ENCODE measurements around the gene CCDC154. TPM values are rescaled to one million over a fixed set of nuclear protein-coding genes. Genes with fewer than 3 reads are reported as not detected.

Gene CCDC154
- total RNA-seq, 1 experiment from 2014 or later, result 3.2 TPM

- Mint-ChIP-seq H3K4me1 (ENCODE audit: low read depth, unreplicated experiment) (no peaks in the 10 kb centered on the region), H3K9me3 (ENCODE audit: low read depth, unreplicated experiment) (no peaks in the 10 kb centered on the region), H3K36me3 (ENCODE audit: insufficient read depth, unreplicated experiment) (peaks cover 10% of the 10 kb centered on the region), H3K4me3 (ENCODE audit: low read depth, unreplicated experiment) (no peak overlapping the region), H3K27ac (ENCODE audit: unreplicated experiment) (no peak overlapping the region), H3K27me3 (ENCODE audit: unreplicated experiment) (peaks cover 44% of the 10 kb centered on the region)
- CTCF ChIA-PET, result no interaction called here
- DNase-seq, result no peak
- no TSS peak for BruUV-seq (replicated peaks)
- no peak for TF ChIP-seq CTCF (IDR thresholded peaks at IDR 0.05; ENCODE audit: unreplicated experiment)
- intact Hi-C loops (cut with micrococcal nuclease; ENCODE audit: unreplicated experiment), result no loop called here
Measured at GRCh38 chr16:1431497-1432270, 12.7 kb downstream of the CCDC154 start.

- BruUV-seq (replicated peaks), result no TSS peak
- Mint-ChIP-seq H3K9me3 (ENCODE audit: low read depth, unreplicated experiment) (no peaks in the 10 kb centered on the region), H3K27ac (ENCODE audit: unreplicated experiment) (no peak within 1 kb of the TSS), H3K4me3 (ENCODE audit: low read depth, unreplicated experiment) (no peak within 1 kb of the TSS), H3K36me3 (ENCODE audit: insufficient read depth, unreplicated experiment) (peaks cover 6% of the 10 kb centered on the region), H3K27me3 (ENCODE audit: unreplicated experiment) (peaks cover 44% of the 10 kb centered on the region), H3K4me1 (ENCODE audit: low read depth, unreplicated experiment) (no peaks in the 10 kb centered on the region)
- DNase-seq, result no peak
- TF ChIP-seq CTCF (IDR thresholded peaks at IDR 0.05; ENCODE audit: unreplicated experiment), result no peak
- intact Hi-C loops (cut with micrococcal nuclease; ENCODE audit: unreplicated experiment), result no loop called here
- CTCF ChIA-PET, result no interaction called here
Measured at GRCh38 chr16:1430759-1431496, 13.4 kb downstream of the CCDC154 start, which contains the start of gene PERCC1. Gene PERCC1 (plus strand): TSS chr16:1431078. CDS start chr16:1432594, 1,516 bp downstream.

GRCh38 chr16:1430214-1430758, 14.1 kb downstream of the CCDC154 start:
- intact Hi-C loops (cut with micrococcal nuclease; ENCODE audit: unreplicated experiment), result no loop called here
- H3K27me3 Mint-ChIP-seq (ENCODE audit: unreplicated experiment), result peaks cover 44% of the 10 kb centered on the region
- H3K4me3 Mint-ChIP-seq (ENCODE audit: low read depth, unreplicated experiment), result no peak overlapping the region
- H3K36me3 Mint-ChIP-seq (ENCODE audit: insufficient read depth, unreplicated experiment), result peaks cover 6% of the 10 kb centered on the region
- no peak for TF ChIP-seq CTCF (IDR thresholded peaks at IDR 0.05; ENCODE audit: unreplicated experiment)
- CTCF ChIA-PET, result interaction anchor here (0.6 kb wide), 1 partner anchor 139 kb away, joined by 5 read pairs; no protein-coding TSS in a partner anchor
- no peaks in the 10 kb centered on the region for H3K9me3 Mint-ChIP-seq (ENCODE audit: low read depth, unreplicated experiment)
- no TSS peak for BruUV-seq (replicated peaks)
- no peak for DNase-seq
- H3K4me1 Mint-ChIP-seq (ENCODE audit: low read depth, unreplicated experiment), result no peaks in the 10 kb centered on the region
- H3K27ac Mint-ChIP-seq (ENCODE audit: unreplicated experiment), result no peak overlapping the region

- no peak overlapping the region for H3K4me3 Mint-ChIP-seq (ENCODE audit: low read depth, unreplicated experiment)
Measured at GRCh38 chr16:1429631-1430030, 14.7 kb downstream of the CCDC154 start.

More at GRCh38 chr16:1429631-1430030, 14.7 kb downstream of the CCDC154 start:
- intact Hi-C loops (cut with micrococcal nuclease; ENCODE audit: unreplicated experiment), result no loop called here
- no peak for TF ChIP-seq CTCF (IDR thresholded peaks at IDR 0.05; ENCODE audit: unreplicated experiment)
- no TSS peak for BruUV-seq (replicated peaks)
- DNase-seq, result no peak
- no peaks in the 10 kb centered on the region for H3K9me3 Mint-ChIP-seq (ENCODE audit: low read depth, unreplicated experiment)
- no peak overlapping the region for H3K27ac Mint-ChIP-seq (ENCODE audit: unreplicated experiment)
- peaks cover 44% of the 10 kb centered on the region for H3K27me3 Mint-ChIP-seq (ENCODE audit: unreplicated experiment)
- no peaks in the 10 kb centered on the region for H3K4me1 Mint-ChIP-seq (ENCODE audit: low read depth, unreplicated experiment)
- H3K36me3 Mint-ChIP-seq (ENCODE audit: insufficient read depth, unreplicated experiment), result peaks cover 6% of the 10 kb centered on the region
- CTCF ChIA-PET, result interaction anchor here (0.5 to 1.5 kb wide), 5 partner anchors 22 to 139 kb away, joined by 3 to 6 read pairs (median 4); no protein-coding TSS in a partner anchor

Measured in Calu3 (cell line).